Activated CD4-positive, alpha-beta T cell treated with anti-CD3 and anti-CD28 coated beads, Interleukin-2, amount 50 U/mL, for 24 hours (primary cell): ENCODE data around the gene DUSP15.

Experiments used
- DNase-seq, 2 donors: peaks; one replicate each; pipeline ENCODE4 v3.0.0-alpha.2; 2020; ENCODE audit warnings: low read depth in 1 of 2, low spot score in 1 of 2

The DUSP15 gene

DNA sequence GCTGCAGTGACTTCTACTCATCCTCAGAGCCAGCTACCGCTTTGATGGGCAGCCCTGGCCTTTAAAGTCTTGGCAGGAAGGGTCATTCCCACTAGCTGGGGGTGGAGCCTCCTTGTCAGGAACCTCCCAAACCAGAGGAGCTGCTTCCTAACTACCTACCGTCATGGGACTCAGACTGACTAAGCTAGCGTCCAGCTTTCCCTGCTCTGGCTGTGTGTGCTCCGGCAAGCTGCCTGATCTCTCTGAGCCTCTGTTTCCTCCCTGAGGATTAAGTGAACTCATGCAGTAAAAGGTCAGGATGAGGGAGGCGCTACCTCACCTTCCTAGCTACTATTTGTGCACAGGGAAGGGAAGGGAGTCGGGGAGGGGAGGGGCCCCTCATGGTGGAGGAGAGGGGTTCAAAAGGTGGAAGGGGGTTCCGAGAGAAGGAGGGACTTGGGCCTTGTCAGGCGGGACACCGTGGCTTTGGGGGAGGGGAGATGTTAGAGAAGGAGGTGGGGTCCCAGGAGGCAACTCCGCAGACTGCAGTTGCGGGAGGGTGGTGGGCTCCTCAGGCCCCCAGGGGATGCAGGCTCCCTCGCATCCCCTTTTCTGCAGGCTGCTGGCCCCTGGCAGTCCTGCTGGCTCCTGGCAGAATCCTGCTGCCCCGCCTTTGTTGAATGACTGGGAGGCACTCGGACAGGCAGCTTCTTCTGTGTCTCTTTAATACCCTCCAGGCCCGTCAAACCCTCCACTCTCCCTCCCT, 9.8 kb downstream of the DUSP15 start:
- no peak for DNase-seq

DNA sequence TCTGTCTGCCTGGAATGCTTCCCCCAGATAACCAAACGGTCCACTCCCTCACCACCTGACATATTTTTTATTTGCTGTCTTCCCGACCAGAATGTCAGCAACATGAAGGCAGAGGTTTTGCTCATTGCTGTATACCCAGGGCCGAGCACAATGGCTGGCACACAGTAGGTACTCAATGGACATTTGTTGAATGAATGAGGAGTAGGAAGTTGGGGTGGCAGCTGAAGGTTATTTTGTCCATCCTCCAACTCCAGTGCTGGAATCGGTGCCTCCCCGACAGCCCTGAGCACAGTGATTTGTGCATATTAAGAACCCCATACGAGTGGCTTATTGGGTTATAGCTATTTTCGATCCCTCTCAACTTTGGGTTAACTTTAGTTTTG, 10.3 kb downstream of the DUSP15 start:
- DNase-seq, result no peak

GRCh38 chr20:31859266-31859997, 10.9 kb downstream of the DUSP15 start:
- DNase-seq, result no peak

GRCh38 chr20:31858760-31859083, 11.6 kb downstream of the DUSP15 start:
- DNase-seq, result no peak

GRCh38 chr20:31857861-31858759, 12.2 kb downstream of the DUSP15 start:
- no peak for DNase-seq

DNA sequence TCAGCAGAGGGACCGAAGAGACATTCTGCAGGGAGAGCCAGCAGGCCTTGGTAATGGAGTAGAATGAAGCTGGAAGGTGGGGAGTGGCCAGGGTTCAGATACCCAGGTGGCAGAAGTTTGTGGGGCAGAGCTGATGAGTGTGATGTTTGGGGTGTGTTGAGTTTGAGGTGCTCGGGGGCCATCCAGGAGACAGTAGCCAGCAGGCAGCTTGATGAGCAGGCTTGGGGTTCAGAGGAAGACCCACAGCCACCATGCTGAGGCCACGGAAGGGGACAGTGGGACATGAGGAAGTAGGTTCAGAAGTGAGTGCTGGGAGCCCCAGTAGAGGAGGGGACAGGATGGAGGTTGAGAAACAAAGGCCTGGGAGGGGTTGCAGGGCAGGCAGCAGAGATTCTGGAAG, 13.8 kb downstream of the DUSP15 start:
- no peak for DNase-seq

- DNase-seq, result no peak
Observed at GRCh38 chr20:31853481-31853880, 16.8 kb downstream of the DUSP15 start.

DNA sequence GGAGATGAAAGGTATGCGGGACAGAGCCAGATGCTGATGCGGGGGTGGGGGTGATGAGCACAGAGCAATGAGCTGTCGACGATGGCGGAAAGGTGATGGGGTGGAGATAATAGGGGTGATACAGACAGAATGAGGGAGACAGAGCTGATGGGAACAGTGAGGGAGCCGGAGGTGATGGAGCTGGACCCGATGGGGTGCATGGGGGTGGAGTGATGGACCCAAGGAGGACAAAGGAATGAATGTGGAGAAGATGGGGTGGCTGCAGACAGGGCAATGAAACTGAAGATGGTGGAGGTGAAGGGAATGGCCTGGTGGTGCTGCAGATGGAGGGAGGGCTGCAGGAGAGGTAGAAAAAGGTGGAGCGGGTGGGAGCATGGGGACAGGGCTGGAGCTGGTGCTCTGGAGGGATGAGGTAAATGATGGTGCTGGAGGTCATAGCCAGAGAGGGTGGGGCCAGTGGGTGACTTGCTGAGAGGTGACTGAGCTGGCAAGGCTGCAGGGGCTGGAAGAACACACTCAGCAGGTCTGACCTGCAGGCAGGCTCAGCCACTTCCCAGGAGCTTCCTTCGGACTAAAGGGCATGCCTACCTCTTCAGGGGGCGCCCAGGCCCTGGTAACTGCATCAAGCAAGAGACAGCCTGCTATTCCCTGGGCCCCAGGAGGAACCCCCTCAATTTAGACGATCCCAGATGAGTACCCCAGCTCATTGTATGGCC, 18.9 kb downstream of the DUSP15 start:
- no peak for DNase-seq

- no peak for DNase-seq
Observed at GRCh38 chr20:31849306-31849930, 20.9 kb downstream of the DUSP15 start.

DNA sequence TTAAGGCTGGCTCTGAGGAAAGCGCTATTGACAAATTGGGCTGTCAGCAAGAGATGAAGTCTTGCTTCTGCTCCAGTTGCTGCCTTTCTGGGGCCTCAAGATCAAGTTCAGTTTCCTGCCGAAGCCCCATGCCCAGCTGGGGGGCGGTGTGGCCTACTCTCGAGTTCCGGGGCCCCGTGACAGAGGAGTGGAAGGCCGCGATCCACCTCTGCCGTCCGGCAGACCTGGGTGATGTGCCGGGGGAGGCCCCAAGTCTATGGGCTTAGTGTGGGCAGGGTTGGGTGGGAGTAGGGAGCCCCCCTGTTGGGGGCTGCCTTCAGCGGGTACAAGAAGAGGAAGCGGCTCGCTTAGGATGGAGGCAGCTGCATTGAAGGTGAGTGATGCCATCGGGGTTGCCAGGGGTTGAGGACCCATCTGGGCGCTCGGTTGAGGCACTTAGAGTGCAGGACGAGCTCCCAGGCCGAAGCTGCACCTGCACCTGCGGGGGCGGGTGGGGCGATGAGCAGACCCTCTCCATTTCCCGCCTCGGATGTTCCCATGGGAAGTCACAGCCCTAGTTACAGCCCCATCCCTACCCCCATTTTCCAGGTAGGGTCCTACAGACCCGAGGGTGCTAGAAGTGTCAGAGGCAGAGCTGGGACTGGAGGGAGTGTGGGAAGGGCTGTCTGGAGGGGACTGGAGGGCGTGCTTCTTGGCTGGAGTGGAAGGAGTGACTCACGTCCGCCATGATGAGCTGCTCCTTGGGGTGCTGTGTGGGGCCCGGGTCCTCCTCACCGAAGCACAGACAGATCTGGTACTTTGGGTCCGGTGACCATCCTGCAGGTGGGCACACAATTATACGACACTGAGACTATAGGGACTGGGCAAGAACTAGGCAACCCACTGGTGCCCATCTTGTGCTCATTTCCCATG, 22.0 kb downstream of the DUSP15 start:
- no peak for DNase-seq

DNA sequence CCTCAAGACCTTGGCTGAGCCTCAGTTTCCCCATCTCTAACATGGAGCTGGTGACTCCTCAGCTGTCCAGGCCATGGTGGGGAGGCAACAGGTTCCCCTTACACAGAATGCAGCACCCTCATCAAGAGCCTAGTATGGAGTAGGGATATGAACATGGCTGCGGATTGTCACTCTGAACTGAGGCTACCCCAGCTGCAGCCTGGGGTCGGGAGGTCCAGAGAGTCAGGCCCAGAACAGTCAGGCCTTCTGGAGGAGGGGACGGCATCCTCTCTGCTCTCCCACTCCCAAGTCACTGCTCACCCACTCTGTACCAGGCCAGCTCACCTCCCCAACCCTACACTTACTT, 23.6 kb downstream of the DUSP15 start:
- no peak for DNase-seq

DNA sequence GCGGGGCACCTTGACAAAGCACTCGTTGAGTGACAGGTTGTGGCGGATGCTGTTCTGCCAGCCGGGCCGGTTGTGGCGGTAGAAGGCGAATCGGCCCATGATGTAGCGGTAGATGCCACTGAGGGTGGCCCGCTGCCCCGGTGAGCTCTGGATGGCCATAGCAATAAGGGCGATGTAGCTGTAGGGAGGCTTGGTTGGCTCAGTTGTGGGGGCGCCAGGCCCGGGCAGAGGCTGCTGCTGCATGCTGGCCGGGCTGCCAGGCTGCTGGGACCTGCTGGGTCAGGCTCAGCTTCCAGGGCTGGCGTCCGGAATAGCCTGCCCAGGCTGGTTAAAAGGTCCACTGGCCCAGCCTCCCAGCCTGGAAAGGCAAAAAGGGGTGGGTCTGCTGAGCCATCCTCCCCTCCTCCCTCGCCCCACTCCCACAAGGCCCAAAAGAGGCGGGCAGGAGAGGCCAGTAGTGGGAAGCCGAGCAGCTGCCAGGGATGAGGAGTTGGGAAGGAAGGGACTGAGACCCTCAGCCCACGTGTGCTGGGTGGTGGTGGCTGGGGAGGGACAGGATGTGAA, 24.9 kb downstream of the DUSP15 start, which contains the start of gene FOXS1:
FOXS1 (minus strand) TSS at position 305 of the 564 bp plus-strand sequence; CDS start at position 243, 62 bp downstream.
- no peak for DNase-seq

GRCh38 chr20:31844737-31845299, 25.5 kb downstream of the DUSP15 start:
- DNase-seq, result no peak

DNA sequence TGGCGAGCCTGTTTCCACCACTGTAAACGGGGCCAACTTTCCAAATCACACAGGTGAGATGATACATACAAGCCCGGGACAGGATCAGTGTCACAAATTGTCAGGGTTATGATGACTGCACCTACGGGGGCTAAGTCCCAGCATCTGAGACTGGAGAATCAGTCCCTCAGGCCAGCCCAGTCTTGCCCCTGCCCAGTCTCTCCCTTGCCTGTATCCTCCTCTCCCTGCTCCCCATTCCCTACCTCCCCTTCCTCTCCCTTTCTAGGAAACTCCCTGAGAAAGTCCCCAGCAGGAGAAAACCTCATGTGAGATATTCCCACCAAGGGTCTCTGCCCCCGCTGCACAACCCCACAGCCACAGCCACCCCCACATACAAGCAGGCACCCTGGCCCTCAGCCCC, 26.4 kb downstream of the DUSP15 start:
- no peak for DNase-seq

GRCh38 chr20:31843288-31843687, 27.0 kb downstream of the DUSP15 start:
- DNase-seq, result no peak

- no peak for DNase-seq
Observed at GRCh38 chr20:31842471-31843157, 27.7 kb downstream of the DUSP15 start.

DNA sequence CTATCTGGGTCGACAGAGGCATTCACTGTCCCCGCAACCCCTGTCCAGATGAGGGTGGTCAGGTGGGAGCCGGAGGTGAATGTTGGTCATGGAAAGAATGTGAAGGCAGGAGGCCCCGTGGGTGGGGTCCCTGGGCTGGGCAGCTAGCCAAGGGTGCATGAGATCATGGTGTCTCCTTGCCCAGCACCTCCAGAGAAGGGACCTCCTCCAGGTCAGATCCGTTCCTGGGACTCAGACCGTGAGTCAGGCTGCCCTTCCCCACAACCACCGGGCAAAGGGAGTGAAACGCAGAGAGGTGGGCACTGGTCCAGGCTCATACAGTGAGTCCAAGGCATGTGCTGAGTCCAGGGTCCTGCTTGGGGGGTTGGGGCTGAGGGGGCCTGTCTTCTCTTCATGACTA, 28.4 kb downstream of the DUSP15 start:
- DNase-seq, result no peak
